Vagina (tissue), 2 donors: ENCODE data around the gene PRSS22. TPM values are rescaled to one million over a fixed set of nuclear protein-coding genes. Genes with fewer than 3 reads are reported as not detected.

Experiments used
- DNase-seq, 2 donors: peaks; one replicate each; pipeline ENCODE4 v3.0.0-alpha.2; 2017; ENCODE audit errors: extremely low spot score in 2 of 2
- H3K27ac ChIP-seq: fragments of 200-600 bp; sonication (generic); one replicate; pipeline ENCODE4 v1.5.1; 2019
- H3K27me3 ChIP-seq: fragments of 200-600 bp; sonication (generic); one replicate; pipeline ENCODE4 v1.5.1; 2019
- H3K36me3 ChIP-seq, 2 donors: fragments of 200-600 bp; sonication (generic); one replicate each; pipeline ENCODE4 v1.5.1; 2017 to 2019
- H3K4me1 ChIP-seq: fragments of 200-600 bp; sonication (generic); one replicate; pipeline ENCODE4 v1.5.1; 2019
- H3K4me3 ChIP-seq, 2 donors: fragments of 200-600 bp; sonication (generic); 1 replicate in 1 of 2; 2 replicates in 1 of 2; pipeline ENCODE4 v1.5.1; 2016 to 2019
- H3K9me3 ChIP-seq: fragments of 200-600 bp; sonication (generic); one replicate; pipeline ENCODE4 v1.5.1; 2019
- CTCF ChIP-seq, 3 experiments: fragments of 450-650 bp in 2 of 3; fragments of 200-600 bp in 1 of 3; sonication (generic) in 1 of 3; IDR thresholded peaks; one replicate each; pipeline ENCODE4 v1.5.1; 2017 to 2019; ENCODE audit warnings: antibody characterized with exemption in 3 of 3, mild to moderate bottlenecking in 2 of 3, moderate library complexity in 2 of 3
- POLR2A ChIP-seq, 2 donors: fragments of 450-650 bp; IDR thresholded peaks; one replicate each; pipeline ENCODE4 v1.6.1; 2017; ENCODE audit warnings: antibody characterized with exemption in 2 of 2, mild to moderate bottlenecking in 2 of 2, moderate library complexity in 2 of 2
- POLR2AphosphoS5 ChIP-seq, 2 donors: sonication (generic); formaldehyde crosslinking; IDR thresholded peaks; one replicate each; pipeline ENCODE4 v1.9.0; 2017; ENCODE audit warnings: antibody characterized with exemption in 2 of 2, mild to moderate bottlenecking in 2 of 2, low read depth in 1 of 2; ENCODE audit not compliant: insufficient read depth in 1 of 2
- intact Hi-C: fragments of 100-400 bp; cut with DNase I; formaldehyde crosslinking; loops from one replicate; pipeline ENCODE4 v1.15.1; 2023
- total RNA-seq: library from RNA; depleted of rRNA; stranded (reverse); fragments of >200 nt; gene quantifications from one replicate; pipeline ENCODE4 v1.2.3, GENCODE V29; 2016

Gene PRSS22
- total RNA-seq, 1 donor from 2014 or later, result 38.8 TPM

- Histone ChIP-seq H3K27ac (no peak overlapping the region), H3K9me3 (no peaks in the 10 kb centered on the region), H3K4me1 (peaks cover 8% of the 10 kb centered on the region), H3K4me3 (no peak overlapping the region), H3K36me3 (no peaks in the 10 kb centered on the region), H3K27me3 (no peaks in the 10 kb centered on the region)
- intact Hi-C loops, result no loop called here
- DNase-seq, result no peak
- TF ChIP-seq CTCF (IDR thresholded peaks at IDR 0.05) (no peak), POLR2A (IDR thresholded peaks at IDR 0.05) (no peak), POLR2AphosphoS5 (IDR thresholded peaks at IDR 0.05; ENCODE audit: insufficient read depth in 1 of 2, low read depth in 1 of 2) (no peak)
Observed at GRCh38 chr16:2899564-2900072, 41.6 kb upstream of the PRSS22 start.

GRCh38 chr16:2898831-2899563 is 41.0 kb upstream of the PRSS22 start:
- no peaks in the 10 kb centered on the region for H3K9me3 ChIP-seq
- peaks cover 6% of the 10 kb centered on the region for H3K4me1 ChIP-seq
- no peaks in the 10 kb centered on the region for H3K27me3 ChIP-seq
- no peak overlapping the region for H3K27ac ChIP-seq
- TF ChIP-seq POLR2AphosphoS5 (IDR thresholded peaks at IDR 0.05; ENCODE audit: insufficient read depth in 1 of 2, low read depth in 1 of 2) (no peak), CTCF (IDR thresholded peaks at IDR 0.05) (no peak), POLR2A (IDR thresholded peaks at IDR 0.05) (no peak)
- DNase-seq, result no peak
- intact Hi-C loops, result no loop called here
- no peak overlapping the region for H3K4me3 ChIP-seq
- no peaks in the 10 kb centered on the region for H3K36me3 ChIP-seq

GRCh38 chr16:2897110-2897509 is 39.1 kb upstream of the PRSS22 start:
- TF ChIP-seq POLR2AphosphoS5 (IDR thresholded peaks at IDR 0.05; ENCODE audit: insufficient read depth in 1 of 2, low read depth in 1 of 2) (no peak), POLR2A (IDR thresholded peaks at IDR 0.05) (no peak), CTCF (IDR thresholded peaks at IDR 0.05) (no peak)
- no peak for DNase-seq
- H3K4me1 ChIP-seq, result no peaks in the 10 kb centered on the region
- intact Hi-C loops, result no loop called here
- H3K27ac ChIP-seq, result no peak overlapping the region
- H3K4me3 ChIP-seq, result no peak overlapping the region
- H3K36me3 ChIP-seq, result no peaks in the 10 kb centered on the region
- H3K27me3 ChIP-seq, result no peaks in the 10 kb centered on the region
- no peaks in the 10 kb centered on the region for H3K9me3 ChIP-seq

- Histone ChIP-seq H3K9me3 (no peaks in the 10 kb centered on the region), H3K36me3 (no peaks in the 10 kb centered on the region), H3K27ac (no peak overlapping the region), H3K4me1 (no peaks in the 10 kb centered on the region), H3K4me3 (no peak overlapping the region), H3K27me3 (no peaks in the 10 kb centered on the region)
- TF ChIP-seq CTCF (IDR thresholded peaks at IDR 0.05), result no peak
- TF ChIP-seq POLR2AphosphoS5 (IDR thresholded peaks at IDR 0.05; ENCODE audit: insufficient read depth in 1 of 2, low read depth in 1 of 2), result no peak
- TF ChIP-seq POLR2A (IDR thresholded peaks at IDR 0.05), result no peak
- intact Hi-C loops, result no loop called here
- DNase-seq, result no peak
Observed at GRCh38 chr16:2896480-2897010, 38.6 kb upstream of the PRSS22 start.

GRCh38 chr16:2895813-2896212 is 37.8 kb upstream of the PRSS22 start:
- Histone ChIP-seq H3K27ac (no peak overlapping the region), H3K27me3 (no peaks in the 10 kb centered on the region), H3K4me1 (no peaks in the 10 kb centered on the region), H3K9me3 (no peaks in the 10 kb centered on the region), H3K36me3 (no peaks in the 10 kb centered on the region), H3K4me3 (no peak overlapping the region)
- DNase-seq, result no peak
- TF ChIP-seq POLR2A (IDR thresholded peaks at IDR 0.05) (no peak), POLR2AphosphoS5 (IDR thresholded peaks at IDR 0.05; ENCODE audit: insufficient read depth in 1 of 2, low read depth in 1 of 2) (no peak), CTCF (IDR thresholded peaks at IDR 0.05) (no peak)
- intact Hi-C loops, result no loop called here
